IPS-18a (cell line): ENCODE data around the gene PLEKHA7.

Source experiments
- H3K27ac ChIP-seq: one replicate; pipeline ENCODE4 v1.5.1; 2013; ENCODE audit warnings: low read length
- H3K27me3 ChIP-seq: one replicate; pipeline ENCODE4 v1.6.1; 2013; ENCODE audit warnings: mild to moderate bottlenecking, low read length; ENCODE audit not compliant: control insufficient read depth, insufficient read depth
- H3K36me3 ChIP-seq: one replicate; pipeline ENCODE4 v1.6.1; 2013; ENCODE audit warnings: low read depth, low read length; ENCODE audit not compliant: control insufficient read depth
- H3K4me1 ChIP-seq: one replicate; pipeline ENCODE4 v1.6.1; 2013; ENCODE audit warnings: low read depth, low read length; ENCODE audit not compliant: control insufficient read depth
- H3K4me3 ChIP-seq: one replicate; pipeline ENCODE4 v1.5.1; 2013; ENCODE audit warnings: low read length
- H3K9ac ChIP-seq: one replicate; pipeline ENCODE4 v1.6.1; 2013; ENCODE audit warnings: mild to moderate bottlenecking, low read length, moderate library complexity
- H3K9me3 ChIP-seq: one replicate; pipeline ENCODE4 v1.6.1; 2013; ENCODE audit warnings: low read depth, low read length; ENCODE audit not compliant: control insufficient read depth

PLEKHA7 gene

DNA sequence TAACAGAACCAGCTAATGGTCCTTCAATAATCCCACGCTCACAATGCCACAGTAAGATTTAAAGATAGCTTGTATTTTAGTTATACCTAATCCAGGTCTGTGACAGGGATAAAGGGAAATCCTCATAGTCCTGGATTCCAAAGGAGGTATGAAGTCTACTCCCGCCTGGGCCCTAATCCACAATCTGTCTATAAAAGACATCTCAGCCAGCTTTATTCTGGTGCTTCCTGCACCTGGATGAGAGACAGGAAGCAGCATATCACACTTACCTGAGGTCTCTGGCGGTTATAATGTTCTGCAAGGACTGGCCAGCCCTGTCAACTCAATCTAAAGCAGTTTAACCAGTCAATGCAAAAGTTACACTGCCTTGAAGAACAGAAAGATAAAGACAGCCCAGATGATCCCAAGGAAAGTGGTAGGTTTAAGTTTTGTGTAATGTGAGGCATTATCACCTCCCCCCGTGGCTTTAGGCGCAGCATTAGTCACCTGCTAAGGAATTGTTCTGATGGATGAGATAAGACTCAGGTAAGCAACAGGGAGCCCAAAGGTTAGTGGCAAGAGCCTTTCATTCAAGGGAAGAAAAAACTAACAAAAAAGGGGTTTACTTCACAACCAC, 57.6 kb downstream of the PLEKHA7 start:
- H3K36me3 ChIP-seq, result no peaks in the 10 kb centered on the region
- H3K9ac ChIP-seq, result no peak overlapping the region
- no peak overlapping the region for H3K27ac ChIP-seq
- no peaks in the 10 kb centered on the region for H3K27me3 ChIP-seq
- peaks cover 23% of the 10 kb centered on the region for H3K4me1 ChIP-seq
- no peaks in the 10 kb centered on the region for H3K9me3 ChIP-seq
- no peak overlapping the region for H3K4me3 ChIP-seq

DNA sequence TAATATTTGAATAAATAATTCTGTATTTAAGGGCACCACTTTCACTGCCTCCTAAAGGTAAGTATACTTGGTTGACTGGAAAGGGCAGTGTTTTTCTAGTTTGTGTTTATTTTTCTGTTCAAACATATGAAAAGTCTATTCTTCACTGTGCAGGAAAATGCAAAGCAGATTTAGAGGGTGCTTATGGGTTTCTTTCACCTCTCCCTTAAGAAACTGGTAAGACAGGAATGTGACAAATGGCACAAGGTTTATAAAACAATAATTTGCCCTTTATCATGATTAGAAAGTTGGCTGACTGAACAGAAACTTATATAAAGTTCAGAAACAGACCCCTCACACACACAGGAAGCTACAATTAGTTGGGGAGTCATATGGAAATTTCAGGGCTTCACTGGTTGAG, 60.6 kb downstream of the PLEKHA7 start:
- H3K4me1 ChIP-seq, result peaks cover 14% of the 10 kb centered on the region
- no peaks in the 10 kb centered on the region for H3K9me3 ChIP-seq
- H3K27ac ChIP-seq, result no peak overlapping the region
- H3K27me3 ChIP-seq, result no peaks in the 10 kb centered on the region
- no peak overlapping the region for H3K4me3 ChIP-seq
- H3K9ac ChIP-seq, result no peak overlapping the region
- H3K36me3 ChIP-seq, result no peaks in the 10 kb centered on the region

DNA sequence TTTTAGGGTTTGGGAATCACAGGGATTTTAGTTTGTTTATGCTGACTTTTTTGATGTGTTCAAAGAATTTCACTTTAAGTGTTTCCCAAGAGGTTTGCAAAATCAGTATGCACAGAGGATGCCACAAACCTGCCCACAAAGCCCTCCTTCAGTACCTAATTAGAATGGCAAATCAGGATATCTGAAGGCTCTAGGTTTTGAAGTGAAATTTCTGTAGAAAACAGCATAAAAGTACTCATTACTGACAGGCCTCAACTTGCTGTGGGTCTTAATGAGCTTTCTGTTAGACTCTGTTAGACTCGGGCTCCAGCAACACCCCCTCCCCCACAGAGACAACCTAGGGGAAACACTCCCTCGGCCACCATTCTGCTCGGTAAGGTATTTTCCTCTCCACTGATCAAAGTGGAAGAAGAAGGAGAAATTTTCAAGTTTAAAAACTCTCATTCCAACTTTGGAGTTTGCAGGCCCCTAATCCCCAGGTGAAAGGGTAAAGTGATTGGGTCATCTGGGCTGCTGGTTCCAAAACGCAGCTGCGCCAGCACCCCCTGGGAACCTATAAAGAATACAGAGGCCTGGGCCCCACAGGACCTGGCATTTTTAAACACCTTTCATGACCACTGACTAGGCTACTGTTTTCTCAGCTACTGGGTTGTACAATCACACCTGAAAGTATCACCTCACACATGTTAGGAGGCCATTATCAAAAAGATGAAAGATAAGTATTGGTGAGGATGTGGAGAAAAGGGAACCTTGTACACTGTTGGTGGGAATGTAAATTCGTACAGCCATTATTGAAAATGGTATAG, 67.5 kb downstream of the PLEKHA7 start:
- peaks cover 8% of the 10 kb centered on the region for H3K4me1 ChIP-seq
- H3K4me3 ChIP-seq, result peak overlapping the region; percentile 10
- no peak overlapping the region for H3K27ac ChIP-seq
- H3K9me3 ChIP-seq, result no peaks in the 10 kb centered on the region
- H3K27me3 ChIP-seq, result no peaks in the 10 kb centered on the region
- H3K36me3 ChIP-seq, result no peaks in the 10 kb centered on the region
- no peak overlapping the region for H3K9ac ChIP-seq

DNA sequence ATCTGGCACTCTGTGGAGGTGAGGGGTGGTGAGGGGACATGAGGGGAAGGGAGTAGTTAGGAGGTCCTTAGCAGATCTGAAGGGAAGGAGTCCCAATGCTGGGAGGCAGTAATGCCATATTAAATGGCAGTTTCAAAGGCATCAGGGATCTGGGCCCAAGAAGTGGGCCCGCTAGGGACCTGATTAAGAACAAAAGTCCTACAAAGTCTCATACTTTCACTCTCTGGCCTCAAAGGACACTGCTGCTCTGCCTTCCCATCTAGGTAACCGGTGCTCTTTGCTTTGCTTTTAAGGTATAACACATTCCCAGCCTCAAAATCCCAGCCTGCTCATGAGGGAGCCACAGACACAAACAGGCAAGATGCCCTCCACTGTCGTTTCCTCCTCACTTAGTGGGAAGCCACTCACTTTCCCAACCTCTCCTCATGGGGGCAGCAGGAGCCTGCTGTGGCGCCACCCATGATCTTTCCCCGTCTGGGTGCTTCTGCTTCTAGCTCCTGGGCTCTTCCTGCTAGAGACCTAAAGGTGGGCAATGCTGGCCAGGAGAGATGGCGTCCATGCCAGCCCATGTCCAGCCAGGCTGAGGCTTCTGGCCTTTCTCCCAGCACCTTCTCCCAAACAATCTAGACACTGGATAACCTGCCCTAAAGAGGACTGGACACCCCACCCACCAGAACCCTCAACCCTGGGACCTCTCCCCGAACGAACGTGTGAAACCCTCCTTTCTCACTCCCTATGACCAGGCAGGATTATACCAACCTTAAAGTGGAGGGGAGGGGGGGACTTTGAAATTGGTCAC, 68.3 kb downstream of the PLEKHA7 start:
- Histone ChIP-seq H3K36me3 (no peaks in the 10 kb centered on the region), H3K27ac (no peak overlapping the region), H3K9ac (no peak overlapping the region), H3K27me3 (no peaks in the 10 kb centered on the region), H3K4me3 (no peak overlapping the region), H3K4me1 (peaks cover 8% of the 10 kb centered on the region), H3K9me3 (no peaks in the 10 kb centered on the region)

DNA sequence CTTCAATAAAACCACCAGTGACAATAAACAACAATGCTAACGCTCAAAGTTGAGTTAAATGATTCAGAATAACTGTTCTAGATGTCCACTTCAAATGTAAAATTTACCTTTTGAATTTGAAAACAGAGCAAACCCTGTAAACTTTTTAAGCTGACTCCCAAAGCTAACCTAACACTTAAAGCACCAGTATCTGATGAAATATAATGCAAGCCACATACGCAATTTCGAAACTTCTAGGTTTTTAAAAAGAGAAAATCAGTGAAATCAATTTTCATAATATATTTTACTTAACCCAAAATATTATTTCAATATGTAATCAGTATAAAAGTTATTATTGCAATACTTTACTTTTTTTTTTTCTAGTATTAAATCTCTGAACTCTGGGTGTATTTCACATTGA, 71.3 kb downstream of the PLEKHA7 start:
- H3K9me3 ChIP-seq, result no peaks in the 10 kb centered on the region
- H3K4me3 ChIP-seq, result no peak overlapping the region
- peaks cover 8% of the 10 kb centered on the region for H3K4me1 ChIP-seq
- no peak overlapping the region for H3K27ac ChIP-seq
- no peaks in the 10 kb centered on the region for H3K36me3 ChIP-seq
- no peak overlapping the region for H3K9ac ChIP-seq
- H3K27me3 ChIP-seq, result no peaks in the 10 kb centered on the region

DNA sequence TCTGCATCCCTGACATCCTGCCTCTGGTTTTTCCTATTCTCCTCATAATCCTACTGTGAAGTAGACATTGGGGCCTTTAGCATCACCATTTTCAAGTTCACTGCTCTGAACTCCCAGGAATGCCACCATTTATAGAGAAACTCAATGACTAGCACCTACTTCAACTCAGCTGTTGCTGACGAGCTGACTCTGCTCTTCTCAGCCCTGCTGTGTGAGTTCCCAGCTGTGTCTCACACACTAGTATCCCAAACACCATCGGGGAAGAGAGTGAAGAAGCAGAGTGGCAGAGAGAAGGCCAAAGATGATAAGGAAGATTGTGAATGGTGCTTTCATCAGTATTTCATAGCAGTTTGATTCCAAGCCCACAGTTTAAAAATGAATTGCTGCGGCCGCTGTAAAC, 71.9 kb downstream of the PLEKHA7 start:
- Histone ChIP-seq H3K27me3 (no peaks in the 10 kb centered on the region), H3K27ac (no peak overlapping the region), H3K4me1 (peaks cover 8% of the 10 kb centered on the region), H3K36me3 (no peaks in the 10 kb centered on the region), H3K9ac (no peak overlapping the region), H3K9me3 (no peaks in the 10 kb centered on the region), H3K4me3 (no peak overlapping the region)

DNA sequence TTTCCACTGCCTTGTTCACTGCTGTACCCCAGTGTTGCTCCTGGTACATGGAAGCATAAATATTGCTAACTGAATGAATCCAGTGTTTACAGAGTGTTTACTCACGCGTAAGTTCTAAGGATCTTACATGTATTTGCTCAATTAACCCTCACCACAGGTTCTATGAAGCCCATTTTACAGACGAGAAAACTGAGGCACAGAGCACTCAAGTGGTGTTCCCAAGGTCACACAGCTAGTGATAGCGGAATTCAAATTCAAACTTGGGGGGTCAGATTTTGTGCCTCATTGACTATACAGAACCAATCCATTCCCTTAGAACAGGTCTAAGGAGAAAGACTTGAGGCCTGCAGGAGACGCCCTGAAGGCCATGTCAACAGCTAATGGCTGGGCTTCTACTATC, 72.3 kb downstream of the PLEKHA7 start:
- H3K4me1 ChIP-seq, result peaks cover 8% of the 10 kb centered on the region
- H3K36me3 ChIP-seq, result no peaks in the 10 kb centered on the region
- no peaks in the 10 kb centered on the region for H3K27me3 ChIP-seq
- H3K4me3 ChIP-seq, result no peak overlapping the region
- no peaks in the 10 kb centered on the region for H3K9me3 ChIP-seq
- H3K27ac ChIP-seq, result no peak overlapping the region
- H3K9ac ChIP-seq, result no peak overlapping the region

DNA sequence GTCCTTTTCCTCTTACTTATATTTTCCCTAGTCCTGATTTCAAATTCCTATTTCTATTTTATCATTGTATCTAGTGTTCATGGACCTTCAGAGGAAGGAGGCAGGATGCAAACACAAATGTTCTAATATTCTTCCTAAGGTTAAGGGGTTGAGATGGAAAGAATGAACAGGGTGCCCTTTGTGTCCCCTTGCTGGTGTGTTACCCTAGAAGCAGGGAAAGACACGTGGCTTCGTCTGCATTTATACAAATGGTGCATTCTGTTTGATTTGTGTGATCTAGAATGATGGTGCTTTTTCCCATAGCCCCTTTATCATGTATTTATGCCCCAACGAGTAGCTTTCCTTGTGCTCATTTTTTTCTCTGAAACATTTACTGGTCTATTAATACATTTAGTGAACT, 76.2 kb downstream of the PLEKHA7 start:
- Histone ChIP-seq H3K27me3 (no peaks in the 10 kb centered on the region), H3K4me1 (no peaks in the 10 kb centered on the region), H3K4me3 (no peak overlapping the region), H3K9me3 (no peaks in the 10 kb centered on the region), H3K36me3 (no peaks in the 10 kb centered on the region), H3K9ac (no peak overlapping the region), H3K27ac (no peak overlapping the region)

DNA sequence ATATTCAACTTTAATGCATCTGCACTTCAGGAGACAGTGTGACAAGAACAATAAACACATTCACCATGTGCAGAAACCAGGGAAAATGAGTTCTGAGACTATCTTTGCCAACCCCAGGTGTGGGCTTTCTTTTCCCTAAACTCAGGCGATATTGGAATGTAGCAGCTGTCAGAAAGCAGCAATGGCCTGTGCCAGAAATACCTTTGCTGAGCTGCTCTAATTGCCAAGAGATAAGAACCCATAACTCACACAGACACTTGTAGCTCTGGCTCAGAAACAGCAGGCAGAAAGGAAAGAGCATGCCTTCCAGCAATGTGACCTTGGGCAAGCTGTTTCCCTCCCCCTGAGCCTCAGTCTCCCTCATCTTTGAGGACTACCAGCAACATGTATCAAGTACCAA, 77.6 kb downstream of the PLEKHA7 start:
- no peaks in the 10 kb centered on the region for H3K27me3 ChIP-seq
- no peaks in the 10 kb centered on the region for H3K9me3 ChIP-seq
- no peak overlapping the region for H3K9ac ChIP-seq
- no peaks in the 10 kb centered on the region for H3K36me3 ChIP-seq
- no peaks in the 10 kb centered on the region for H3K4me1 ChIP-seq
- H3K27ac ChIP-seq, result no peak overlapping the region
- H3K4me3 ChIP-seq, result no peak overlapping the region

DNA sequence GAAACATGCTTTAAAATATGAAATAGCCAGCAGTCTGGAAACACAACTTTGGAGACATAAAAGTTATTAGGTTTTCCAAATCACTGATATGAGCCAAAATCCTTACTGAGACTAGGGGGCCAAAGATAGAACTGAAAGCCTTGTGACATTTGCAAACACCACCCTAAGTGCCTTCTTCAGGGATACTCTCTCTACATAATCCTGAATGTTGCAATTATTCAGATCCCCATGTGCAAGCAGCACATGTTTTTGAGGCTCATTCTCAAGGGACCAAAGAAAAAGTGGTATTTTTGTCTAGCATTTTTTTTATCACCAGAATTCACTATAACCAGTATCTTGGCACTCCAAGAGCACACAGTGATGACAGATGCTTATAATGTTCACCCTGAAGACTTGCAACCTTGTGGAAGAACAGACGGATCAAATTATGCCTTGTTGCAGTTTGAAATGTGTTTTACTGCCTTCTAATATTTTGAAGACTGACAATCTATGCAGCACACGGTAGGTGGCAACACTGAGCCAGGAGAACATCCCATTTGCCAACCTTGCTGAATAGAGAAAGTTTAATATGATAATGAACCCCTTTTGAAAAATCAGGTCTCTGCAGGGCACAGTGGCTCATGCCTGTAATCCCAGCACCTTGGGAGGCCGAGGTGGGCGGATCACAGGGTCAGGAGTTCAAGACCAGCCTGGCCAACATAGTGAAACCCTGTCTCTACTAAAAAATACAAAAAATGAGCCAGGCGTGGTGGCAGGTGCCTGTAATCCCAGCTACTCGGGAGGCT, 78.5 kb downstream of the PLEKHA7 start:
- H3K27me3 ChIP-seq, result no peaks in the 10 kb centered on the region
- H3K9me3 ChIP-seq, result no peaks in the 10 kb centered on the region
- no peak overlapping the region for H3K4me3 ChIP-seq
- no peak overlapping the region for H3K9ac ChIP-seq
- no peaks in the 10 kb centered on the region for H3K4me1 ChIP-seq
- no peak overlapping the region for H3K27ac ChIP-seq
- no peaks in the 10 kb centered on the region for H3K36me3 ChIP-seq
